K562 (cell line): Measurements from ENCODE around the gene FMOD. TPM values are rescaled to one million over a fixed set of nuclear protein-coding genes. Genes with fewer than 3 reads are reported as not detected.

Source experiments
- ARID1B ChIP-seq: fragments of 450-650 bp; IDR thresholded peaks from 2 replicates; pipeline ENCODE4 v1.6.1; 2016; ENCODE audit warnings: antibody characterized with exemption, mild to moderate bottlenecking, inconsistent platforms
- ATF7 ChIP-seq: fragments of 450-650 bp; IDR thresholded peaks from 2 replicates; pipeline ENCODE4 v1.7.1; 2014; ENCODE audit warnings: mild to moderate bottlenecking, moderate library complexity
- CBFA2T3 ChIP-seq: fragments of 450-650 bp; IDR thresholded peaks from 2 replicates; pipeline ENCODE4 v1.6.1; 2017
- DPF2 ChIP-seq: fragments of 450-650 bp; IDR thresholded peaks from 2 replicates; pipeline ENCODE4 v1.6.1; 2016
- FOXA3 ChIP-seq, 2 experiments: fragments of 450-650 bp in 1 of 2; sonication (generic) in 1 of 2; formaldehyde crosslinking; IDR thresholded peaks in 1 of 2; conservative IDR thresholded peaks in 1 of 2; 2 replicates each; pipeline versions ENCODE4 v1.4.0 to v1.8.0; 2020 to 2022; ENCODE audit warnings: mild to moderate bottlenecking in 2 of 2, missing genetic modification reagents in 1 of 2
- HMBOX1 ChIP-seq: sonication (generic); IDR thresholded peaks from 2 replicates; pipeline ENCODE4 v1.6.1; 2016
- SMARCA4 ChIP-seq: fragments of 450-650 bp; IDR thresholded peaks from 2 replicates; pipeline ENCODE4 v1.6.1; 2016
- TAL1 ChIP-seq: fragments of 450-650 bp; IDR thresholded peaks from 2 replicates; pipeline ENCODE4 v1.6.1; 2016; ENCODE audit warnings: mild to moderate bottlenecking
- ZKSCAN1 ChIP-seq: fragments of 150-350 bp; IDR thresholded peaks from 2 replicates; pipeline ENCODE4 v1.6.1; 2016; ENCODE audit warnings: low read depth, low read length
- polyA plus RNA-seq, 8 experiments: library from polyadenylated mRNA; depleted of rRNA in 4 of 8; stranded (reverse) in 5 of 8; unstranded in 3 of 8; fragments of >200 nt; fragmentation: Nextera tagmentation in 2 of 8; fragmentation: Illumina TruSeq in 1 of 8; extraction: Ambion mirVana in 2 of 8; extraction: Trizol in 1 of 8; gene quantifications; 2 replicates each; pipeline versions ENCODE4 v1.2.1 to v1.2.3, GENCODE V29; 2011 to 2014; ENCODE audit warnings: inconsistent platforms in 1 of 8, missing spikeins in 1 of 8
- total RNA-seq, 7 experiments: library from RNA; depleted of rRNA in 6 of 7; stranded (reverse); fragments of >200 nt in 6 of 7; fragmentation: Illumina TruSeq in 2 of 7; extraction: Trizol in 2 of 7; gene quantifications; 2 replicates each; pipeline versions ENCODE4 v1.2.1 to v1.2.3, GENCODE V29; 2011 to 2021; ENCODE audit warnings: low replicate concordance in 1 of 7
- TF ChIP-seq, protein P1 (sequence below): fragments of 450-650 bp; IDR thresholded peaks from 2 replicates; pipeline ENCODE4 v1.6.1; 2018; ENCODE audit not compliant: partially characterized antibody
- TF ChIP-seq, protein P2 (sequence below): fragments of 250-450 bp; sonication (Bioruptor Pico); IDR thresholded peaks from 2 replicates; pipeline ENCODE4 v1.8.0; 2022; ENCODE audit warnings: inconsistent platforms, mild to moderate bottlenecking, moderate library complexity, borderline replicate concordance

Gene FMOD
- total and polyA plus RNA-seq, 9 of the 15 experiments (the other 6 are each of a cell fraction or from before 2014, with no cell fraction given) = 0.03 to 0.13 (median 0.03) TPM; not detected in 6

- TF ChIP-seq, protein P1, sequence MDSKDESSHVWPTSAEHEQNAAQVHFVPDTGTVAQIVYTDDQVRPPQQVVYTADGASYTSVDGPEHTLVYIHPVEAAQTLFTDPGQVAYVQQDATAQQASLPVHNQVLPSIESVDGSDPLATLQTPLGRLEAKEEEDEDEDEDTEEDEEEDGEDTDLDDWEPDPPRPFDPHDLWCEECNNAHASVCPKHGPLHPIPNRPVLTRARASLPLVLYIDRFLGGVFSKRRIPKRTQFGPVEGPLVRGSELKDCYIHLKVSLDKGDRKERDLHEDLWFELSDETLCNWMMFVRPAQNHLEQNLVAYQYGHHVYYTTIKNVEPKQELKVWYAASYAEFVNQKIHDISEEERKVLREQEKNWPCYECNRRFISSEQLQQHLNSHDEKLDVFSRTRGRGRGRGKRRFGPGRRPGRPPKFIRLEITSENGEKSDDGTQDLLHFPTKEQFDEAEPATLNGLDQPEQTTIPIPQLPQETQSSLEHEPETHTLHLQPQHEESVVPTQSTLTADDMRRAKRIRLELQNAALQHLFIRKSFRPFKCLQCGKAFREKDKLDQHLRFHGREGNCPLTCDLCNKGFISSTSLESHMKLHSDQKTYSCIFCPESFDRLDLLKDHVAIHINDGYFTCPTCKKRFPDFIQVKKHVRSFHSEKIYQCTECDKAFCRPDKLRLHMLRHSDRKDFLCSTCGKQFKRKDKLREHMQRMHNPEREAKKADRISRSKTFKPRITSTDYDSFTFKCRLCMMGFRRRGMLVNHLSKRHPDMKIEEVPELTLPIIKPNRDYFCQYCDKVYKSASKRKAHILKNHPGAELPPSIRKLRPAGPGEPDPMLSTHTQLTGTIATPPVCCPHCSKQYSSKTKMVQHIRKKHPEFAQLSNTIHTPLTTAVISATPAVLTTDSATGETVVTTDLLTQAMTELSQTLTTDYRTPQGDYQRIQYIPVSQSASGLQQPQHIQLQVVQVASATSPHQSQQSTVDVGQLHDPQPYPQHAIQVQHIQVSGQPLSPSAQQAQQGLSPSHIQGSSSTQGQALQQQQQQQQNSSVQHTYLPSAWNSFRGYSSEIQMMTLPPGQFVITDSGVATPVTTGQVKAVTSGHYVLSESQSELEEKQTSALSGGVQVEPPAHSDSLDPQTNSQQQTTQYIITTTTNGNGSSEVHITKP = peak; percentile 47
- TF ChIP-seq ZKSCAN1 = no peak
- TF ChIP-seq DPF2 = peak; percentile 56; the same call in 1 of the 2 replicates
- TF ChIP-seq CBFA2T3 = peak; percentile 53
- TF ChIP-seq FOXA3 (CRISPR knock-in tag; conservative IDR thresholded peaks at IDR 0.05 in 1 of 2, IDR thresholded peaks at IDR 0.05 in 1 of 2) = peak in 1 of 2 experiments; percentile 52; a peak in 1 of 4 replicates
- peak; percentile 28; the same call in 1 of the 2 replicates for TF ChIP-seq ARID1B
- peak; percentile 46; the same call in 1 of the 2 replicates for TF ChIP-seq SMARCA4
- TF ChIP-seq, protein P2, sequence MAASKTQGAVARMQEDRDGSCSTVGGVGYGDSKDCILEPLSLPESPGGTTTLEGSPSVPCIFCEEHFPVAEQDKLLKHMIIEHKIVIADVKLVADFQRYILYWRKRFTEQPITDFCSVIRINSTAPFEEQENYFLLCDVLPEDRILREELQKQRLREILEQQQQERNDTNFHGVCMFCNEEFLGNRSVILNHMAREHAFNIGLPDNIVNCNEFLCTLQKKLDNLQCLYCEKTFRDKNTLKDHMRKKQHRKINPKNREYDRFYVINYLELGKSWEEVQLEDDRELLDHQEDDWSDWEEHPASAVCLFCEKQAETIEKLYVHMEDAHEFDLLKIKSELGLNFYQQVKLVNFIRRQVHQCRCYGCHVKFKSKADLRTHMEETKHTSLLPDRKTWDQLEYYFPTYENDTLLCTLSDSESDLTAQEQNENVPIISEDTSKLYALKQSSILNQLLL (CRISPR knock-in tag) = no peak
- 0 out of 2 replicates have a peak, but pooled peaks have one; percentile 13 for TF ChIP-seq ATF7
- TF ChIP-seq TAL1 = 0 out of 2 replicates have a peak, but pooled peaks have one; percentile 18
- peak; percentile 86 for TF ChIP-seq HMBOX1
These were observed 34.3 kb downstream of the FMOD start (continued) for GRCh38 chr1:203316626-203317093.
